ENCODE results near the gene FOXB2. TPM values are rescaled to one million over a fixed set of nuclear protein-coding genes. Genes with fewer than 3 reads are reported as not detected.
"Not testable (repeated sequence)": the region's sequence is repeated elsewhere in the genome, so short reads cannot be mapped to it uniquely, and the experiment has no call there.

FOXB2 gene
- not detected for total RNA-seq

DNA sequence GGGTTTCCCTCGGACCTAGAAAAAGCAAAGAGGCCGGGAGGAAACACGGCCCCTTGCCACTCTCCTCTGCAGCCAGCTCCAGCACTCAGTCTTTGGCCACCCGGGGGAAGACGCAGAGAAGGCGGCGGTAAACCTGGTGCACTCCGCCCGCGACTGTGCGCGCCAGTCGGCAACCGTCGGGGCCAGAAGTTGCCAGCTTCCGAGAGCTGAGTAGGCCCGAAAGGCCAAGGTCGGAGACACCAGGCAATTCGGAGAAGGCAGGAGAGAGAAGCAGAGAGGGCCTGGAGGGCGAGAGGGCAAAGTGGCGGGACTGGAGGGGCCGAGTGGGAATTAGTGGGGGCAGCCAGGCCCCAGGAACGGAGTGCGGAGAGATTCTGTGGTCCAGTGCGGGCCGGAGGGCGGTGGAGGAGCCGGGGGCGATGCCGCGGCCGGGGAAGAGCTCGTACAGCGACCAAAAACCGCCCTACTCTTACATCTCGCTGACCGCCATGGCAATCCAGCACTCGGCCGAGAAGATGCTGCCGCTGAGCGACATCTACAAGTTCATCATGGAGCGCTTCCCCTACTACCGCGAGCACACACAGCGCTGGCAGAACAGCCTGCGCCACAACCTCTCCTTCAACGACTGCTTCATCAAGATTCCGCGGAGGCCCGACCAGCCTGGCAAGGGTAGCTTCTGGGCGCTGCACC, at the start of gene FOXB2:
FOXB2 (plus strand) TSS at position 420 of the 690 bp plus-strand sequence; CDS start at position 420, 0 bp downstream.
- DNase-seq: no peak
- no peak for ATAC-seq
- Mint-ChIP-seq H3K27me3 (ENCODE audit: low read depth) (peaks cover 88% of the 10 kb centered on the region), H3K4me1 (ENCODE audit: low read depth) (peaks cover 16% of the 10 kb centered on the region), H3K36me3 (ENCODE audit: low read depth) (peaks cover 12% of the 10 kb centered on the region), H3K27ac (peak within 1 kb of the TSS; percentile 52), H3K9me3 (ENCODE audit: insufficient read depth) (no peaks in the 10 kb centered on the region), H3K4me3 (peak within 1 kb of the TSS; percentile 48)
- CTCF ChIA-PET: no interaction called here
- POLR2A ChIA-PET: no interaction called here

DNA sequence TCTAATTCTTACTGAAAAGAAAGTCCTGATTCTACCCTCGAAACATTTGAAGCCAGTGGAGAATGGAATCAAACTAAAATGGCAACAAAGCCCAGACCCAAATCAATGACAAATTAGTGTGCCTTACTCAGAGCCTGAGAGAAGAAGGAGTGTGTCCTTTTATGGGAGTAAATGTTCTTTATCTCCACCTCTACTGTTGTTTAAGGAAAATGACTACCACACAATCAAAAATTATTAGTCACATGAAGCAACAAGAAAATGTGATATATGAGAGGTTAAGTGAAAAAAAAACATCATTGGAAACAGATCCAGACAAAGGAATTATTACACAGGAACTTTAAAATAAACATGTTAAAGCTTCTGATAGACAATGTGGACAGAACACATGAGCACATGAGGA, 49.7 kb upstream of the FOXB2 start:
- no peak for ATAC-seq
- Mint-ChIP-seq H3K27ac (no peak overlapping the region), H3K36me3 (ENCODE audit: low read depth) (no peaks in the 10 kb centered on the region), H3K9me3 (ENCODE audit: insufficient read depth) (no peaks in the 10 kb centered on the region), H3K4me1 (ENCODE audit: low read depth) (no peaks in the 10 kb centered on the region), H3K27me3 (ENCODE audit: low read depth) (no peaks in the 10 kb centered on the region), H3K4me3 (no peak overlapping the region)
- ChIA-PET CTCF (no interaction called here), POLR2A (no interaction called here)
- no peak for DNase-seq

GRCh38 chr9:76978831-76979230, 40.6 kb upstream of the FOXB2 start:
- DNase-seq; H3K4me1 Mint-ChIP-seq (ENCODE audit: low read depth); H3K27me3 Mint-ChIP-seq (ENCODE audit: low read depth); H3K9me3 Mint-ChIP-seq (ENCODE audit: insufficient read depth); ATAC-seq; POLR2A ChIA-PET; H3K36me3 Mint-ChIP-seq (ENCODE audit: low read depth); H3K4me3 Mint-ChIP-seq; H3K27ac Mint-ChIP-seq; CTCF ChIA-PET: not testable (repeated sequence)

- Mint-ChIP-seq H3K9me3 (ENCODE audit: insufficient read depth) (no peaks in the 10 kb centered on the region), H3K27ac (no peak overlapping the region), H3K4me3 (no peak overlapping the region), H3K27me3 (ENCODE audit: low read depth) (peaks cover 3% of the 10 kb centered on the region), H3K36me3 (ENCODE audit: low read depth) (no peaks in the 10 kb centered on the region), H3K4me1 (ENCODE audit: low read depth) (no peaks in the 10 kb centered on the region)
- ChIA-PET CTCF (no interaction called here), POLR2A (no interaction called here)
- no peak for ATAC-seq
- no peak for DNase-seq
These were observed 38.9 kb upstream of the FOXB2 start for GRCh38 chr9:76980566-76980965.

DNA sequence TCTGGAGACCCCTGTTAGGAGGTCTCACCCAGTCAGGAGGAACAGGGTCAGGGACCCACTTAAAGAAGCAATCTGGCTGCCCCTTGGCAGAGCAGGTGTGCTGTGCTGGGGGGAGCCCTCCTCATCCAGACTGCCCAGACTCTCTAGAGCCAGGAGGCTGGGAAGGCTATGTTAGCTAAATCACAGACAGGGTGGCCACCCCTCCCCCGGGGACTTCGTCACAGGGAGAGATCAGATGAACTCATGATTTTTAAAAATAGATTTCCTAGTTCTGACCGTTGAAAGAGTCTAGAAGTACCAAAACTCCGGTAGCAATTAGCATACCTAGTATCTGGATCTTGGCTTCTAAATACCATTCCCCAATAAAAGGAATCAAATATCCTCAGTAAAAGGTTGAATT, 35.0 kb upstream of the FOXB2 start:
- no peak for ATAC-seq

DNA sequence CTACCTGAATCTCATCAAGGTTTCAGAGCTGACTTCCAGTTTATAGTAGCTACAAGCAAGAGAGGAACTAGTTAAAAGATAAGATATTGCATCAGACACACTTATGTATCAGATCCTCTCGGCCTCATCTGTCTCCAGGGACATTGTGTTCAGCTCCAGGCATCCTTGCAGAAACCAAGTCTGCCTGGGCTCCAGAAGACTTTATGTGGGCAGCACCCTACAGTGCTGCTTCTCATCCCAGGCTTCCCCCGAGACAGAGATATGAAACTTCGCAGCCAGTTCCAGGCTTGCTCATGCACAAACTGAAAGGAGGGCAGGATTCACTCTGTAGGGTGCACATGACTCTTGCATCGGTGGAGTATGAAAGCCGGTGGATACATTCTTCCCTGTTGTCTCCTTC, 33.9 kb upstream of the FOXB2 start:
- ChIA-PET POLR2A (no interaction called here), CTCF (no interaction called here)
- no peak for DNase-seq
- no peak overlapping the region for H3K4me3 Mint-ChIP-seq
- H3K9me3 Mint-ChIP-seq (ENCODE audit: insufficient read depth): no peaks in the 10 kb centered on the region
- H3K36me3 Mint-ChIP-seq (ENCODE audit: low read depth): no peaks in the 10 kb centered on the region
- no peaks in the 10 kb centered on the region for H3K4me1 Mint-ChIP-seq (ENCODE audit: low read depth)
- H3K27ac Mint-ChIP-seq: no peak overlapping the region
- H3K27me3 Mint-ChIP-seq (ENCODE audit: low read depth): peaks cover 6% of the 10 kb centered on the region
- ATAC-seq: no peak

More for the DNA sequence above, 35.0 kb upstream of the FOXB2 start:
- no peak for DNase-seq
- Mint-ChIP-seq H3K4me3 (no peak overlapping the region), H3K36me3 (ENCODE audit: low read depth) (no peaks in the 10 kb centered on the region), H3K9me3 (ENCODE audit: insufficient read depth) (no peaks in the 10 kb centered on the region), H3K27me3 (ENCODE audit: low read depth) (peaks cover 6% of the 10 kb centered on the region), H3K27ac (no peak overlapping the region), H3K4me1 (ENCODE audit: low read depth) (no peaks in the 10 kb centered on the region)
- POLR2A ChIA-PET: no interaction called here
- CTCF ChIA-PET: no interaction called here

DNA sequence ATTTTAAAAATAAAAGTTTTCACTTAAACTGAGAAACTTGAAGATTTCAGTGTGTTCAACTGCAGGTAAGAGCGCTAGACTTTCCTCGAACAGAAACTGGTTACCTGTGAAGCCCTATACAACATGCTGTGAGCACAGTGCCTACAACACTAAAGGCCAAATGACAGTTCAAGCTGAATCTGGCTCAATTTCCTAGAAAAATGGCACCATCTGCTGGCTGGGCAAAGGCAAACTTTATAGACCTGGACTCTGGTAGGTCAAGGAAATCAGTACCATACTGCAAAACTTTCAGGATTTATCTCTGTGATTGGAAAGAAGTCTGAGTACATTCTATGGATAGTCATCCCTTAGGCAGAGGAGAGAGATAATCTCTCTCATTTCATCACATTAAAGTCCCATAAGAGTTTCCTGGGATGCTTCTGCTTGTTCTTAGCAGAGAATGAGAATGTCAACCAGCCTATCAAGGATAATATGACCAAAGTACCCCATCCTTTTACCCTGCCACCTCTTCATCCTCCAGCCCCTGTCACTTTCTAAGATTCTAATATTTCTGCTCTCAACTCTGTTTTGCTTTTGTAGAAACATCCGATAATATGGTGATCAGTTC, 31.8 kb upstream of the FOXB2 start:
- POLR2A ChIA-PET: no interaction called here
- H3K27ac Mint-ChIP-seq: no peak overlapping the region
- no peak for ATAC-seq
- no peak for DNase-seq
- no peaks in the 10 kb centered on the region for H3K4me1 Mint-ChIP-seq (ENCODE audit: low read depth)
- H3K36me3 Mint-ChIP-seq (ENCODE audit: low read depth): no peaks in the 10 kb centered on the region
- H3K27me3 Mint-ChIP-seq (ENCODE audit: low read depth): peaks cover 6% of the 10 kb centered on the region
- CTCF ChIA-PET: interaction anchor here (2.5 kb wide), 1 partner anchor 178 kb away, joined by 5 read pairs; no protein-coding TSS in a partner anchor
- no peak overlapping the region for H3K4me3 Mint-ChIP-seq
- H3K9me3 Mint-ChIP-seq (ENCODE audit: insufficient read depth): no peaks in the 10 kb centered on the region

- no peaks in the 10 kb centered on the region for H3K36me3 Mint-ChIP-seq (ENCODE audit: low read depth)
- H3K9me3 Mint-ChIP-seq (ENCODE audit: insufficient read depth): no peaks in the 10 kb centered on the region
- no peaks in the 10 kb centered on the region for H3K4me1 Mint-ChIP-seq (ENCODE audit: low read depth)
- H3K27ac Mint-ChIP-seq: no peak overlapping the region
- ChIA-PET POLR2A (no interaction called here), CTCF (interaction anchor here (0.6 to 2.5 kb wide), 2 partner anchors 37 to 179 kb away, joined by 3 to 5 read pairs; no protein-coding TSS in a partner anchor)
- ATAC-seq: no peak
- no peak for DNase-seq
- peaks cover 6% of the 10 kb centered on the region for H3K27me3 Mint-ChIP-seq (ENCODE audit: low read depth)
- H3K4me3 Mint-ChIP-seq: no peak overlapping the region
These were observed 30.5 kb upstream of the FOXB2 start for GRCh38 chr9:76988941-76989340.

- POLR2A ChIA-PET: no interaction called here
- no peaks in the 10 kb centered on the region for H3K4me1 Mint-ChIP-seq (ENCODE audit: low read depth)
- DNase-seq (no peak), ATAC-seq (no peak)
- no peak overlapping the region for H3K27ac Mint-ChIP-seq
- H3K9me3 Mint-ChIP-seq (ENCODE audit: insufficient read depth): no peaks in the 10 kb centered on the region
- peaks cover 6% of the 10 kb centered on the region for H3K27me3 Mint-ChIP-seq (ENCODE audit: low read depth)
- CTCF ChIA-PET: no interaction called here
- no peaks in the 10 kb centered on the region for H3K36me3 Mint-ChIP-seq (ENCODE audit: low read depth)
- H3K4me3 Mint-ChIP-seq: no peak overlapping the region
These were observed 30.0 kb upstream of the FOXB2 start for GRCh38 chr9:76989501-76989900.

- ATAC-seq: no peak
- Mint-ChIP-seq H3K27ac (no peak overlapping the region), H3K27me3 (ENCODE audit: low read depth) (no peaks in the 10 kb centered on the region), H3K9me3 (ENCODE audit: insufficient read depth) (no peaks in the 10 kb centered on the region), H3K4me1 (ENCODE audit: low read depth) (no peaks in the 10 kb centered on the region), H3K36me3 (ENCODE audit: low read depth) (no peaks in the 10 kb centered on the region), H3K4me3 (no peak overlapping the region)
- DNase-seq: no peak
- ChIA-PET POLR2A (no interaction called here), CTCF (interaction anchor here (1.2 kb wide), 1 partner anchor 14 kb away, joined by 3 read pairs; no protein-coding TSS in a partner anchor)
These were observed 22.8 kb upstream of the FOXB2 start for GRCh38 chr9:76996700-76997099.

- H3K4me1 Mint-ChIP-seq (ENCODE audit: low read depth): no peaks in the 10 kb centered on the region
- peaks cover 2% of the 10 kb centered on the region for H3K27me3 Mint-ChIP-seq (ENCODE audit: low read depth)
- DNase-seq: no peak
- no peak overlapping the region for H3K27ac Mint-ChIP-seq
- no peak for ATAC-seq
- H3K9me3 Mint-ChIP-seq (ENCODE audit: insufficient read depth): no peaks in the 10 kb centered on the region
- no peak overlapping the region for H3K4me3 Mint-ChIP-seq
- POLR2A ChIA-PET: no interaction called here
- CTCF ChIA-PET: no interaction called here
- H3K36me3 Mint-ChIP-seq (ENCODE audit: low read depth): no peaks in the 10 kb centered on the region
These were observed 20.2 kb upstream of the FOXB2 start for GRCh38 chr9:76999261-76999660.

GRCh38 chr9:77000330-77000729, 19.1 kb upstream of the FOXB2 start:
- H3K4me1 Mint-ChIP-seq (ENCODE audit: low read depth): no peaks in the 10 kb centered on the region
- no peak overlapping the region for H3K27ac Mint-ChIP-seq
- H3K9me3 Mint-ChIP-seq (ENCODE audit: insufficient read depth): no peaks in the 10 kb centered on the region
- no peaks in the 10 kb centered on the region for H3K36me3 Mint-ChIP-seq (ENCODE audit: low read depth)
- no peak for ATAC-seq
- ChIA-PET POLR2A (no interaction called here), CTCF (no interaction called here)
- peaks cover 9% of the 10 kb centered on the region for H3K27me3 Mint-ChIP-seq (ENCODE audit: low read depth)
- no peak for DNase-seq
- no peak overlapping the region for H3K4me3 Mint-ChIP-seq

Measured in activated CD8-positive, alpha-beta T cell treated with anti-CD3 and anti-CD28 coated beads, Interleukin-2, amount 10 ng/mL, durations not matched to agents 7 days and 5 days (primary cell).